Heart right ventricle (tissue), 16 donors: ENCODE results near the gene TP53RK. TPM values are rescaled to one million over a fixed set of nuclear protein-coding genes. Genes with fewer than 3 reads are reported as not detected.

Source experiments
- ATAC-seq, 8 donors: fragments of 200-7000 bp; cut with Tn5 transposase; one replicate each; pipeline ENCODE4 v1.9.1; 2020; ENCODE audit warnings: mild to moderate bottlenecking in 8 of 8, moderate library complexity in 8 of 8, moderate number of reproducible peaks in 1 of 8
- DNase-seq, 2 donors: peaks; one replicate each; pipeline ENCODE4 v3.0.0-alpha.2; 2020
- H3K27ac ChIP-seq, 10 donors: fragments of 200-600 bp; sonication (generic) in 2 of 10; one replicate each; pipeline versions ENCODE4 v1.5.0 to v1.8.0; 2020 to 2022; ENCODE audit warnings: mild to moderate bottlenecking in 3 of 10
- H3K27me3 ChIP-seq, 7 donors: fragments of 200-600 bp; one replicate each; pipeline ENCODE4 v1.8.0; 2021 to 2022; ENCODE audit warnings: mild to moderate bottlenecking in 2 of 7
- H3K36me3 ChIP-seq, 9 donors: fragments of 200-600 bp; sonication (generic) in 1 of 9; one replicate each; pipeline versions ENCODE4 v1.5.0 to v1.8.0; 2020 to 2022; ENCODE audit warnings: mild to moderate bottlenecking in 2 of 9
- H3K4me1 ChIP-seq, 9 donors: fragments of 200-600 bp; sonication (generic) in 1 of 9; one replicate each; pipeline versions ENCODE4 v1.5.0 to v1.8.0; 2020 to 2022; ENCODE audit warnings: mild to moderate bottlenecking in 4 of 9
- H3K4me3 ChIP-seq, 10 donors: fragments of 200-600 bp; sonication (generic) in 2 of 10; one replicate each; pipeline versions ENCODE4 v1.5.0 to v1.8.0; 2020 to 2022; ENCODE audit warnings: mild to moderate bottlenecking in 7 of 10, moderate library complexity in 2 of 10
- H3K9me3 ChIP-seq, 11 donors: fragments of 200-600 bp in 10 of 11; sonication (generic) in 2 of 11; one replicate each; pipeline versions ENCODE4 v1.5.0 to v1.8.0; 2013 to 2022; ENCODE audit warnings: mild to moderate bottlenecking in 2 of 11, control low read depth in 1 of 11, moderate library complexity in 1 of 11
- CTCF ChIP-seq, 9 donors: fragments of 200-600 bp; sonication (generic) in 2 of 9; IDR thresholded peaks; one replicate each; pipeline versions ENCODE4 v1.5.0 to v1.8.0; 2021 to 2022; ENCODE audit warnings: antibody characterized with exemption in 9 of 9, mild to moderate bottlenecking in 5 of 9, moderate library complexity in 1 of 9
- WGBS, 2 donors: extraction: QIAGEN DNeasy Blood & Tissue Kit; methylation state at CpG; one replicate each; pipeline ENCODE4 v1.1.7; 2013; ENCODE audit warnings: inconsistent platforms in 1 of 2; 5-methylcytosine and 5-hydroxymethylcytosine counted together
- intact Hi-C, 10 donors: fragments of 100-400 bp; cut with DNase I; formaldehyde crosslinking; loops; one replicate each; pipeline versions ENCODE4 v1.11.1 to v1.14.2; 2022
- polyA plus RNA-seq, 2 donors: library from polyadenylated mRNA; stranded (reverse); fragments of 200-250 nt; gene quantifications; one replicate each; pipeline ENCODE4 v1.2.3, GENCODE V29; 2013
- total RNA-seq, 10 donors: library from RNA; stranded (reverse); fragmentation: NEBNext Ultra II Directional in 3 of 10; extraction: Animal tissue kit (Norgen Biotek cat#: 25700) in 3 of 10; gene quantifications; one replicate each; pipeline versions ENCODE4 v1.2.1 to v1.2.4, GENCODE V29; 2021 to 2023
- donor health status: Arrhythmogenic right ventricular cardiomyopathy.
- donor health status: ischemic (EF 13 %, LVEDD 7.1; RV severe dilation, severe dysfunction).
- donor health status: healthy with polysubstance abuse.
- donor health status: DM: no; HTN: yes; CAD: no.
- donor health status: DM: no; HTN: no; CAD: no.
- donor health status: ischemic (EF 25% LVEDD 6.9; RV normal size, moderate dysfunction).
- donor health status: ischemic (EF 25% LVEDD 5.7; RV mildly dilated, moderate dysfunction).
- donor health status: healthy.
- donor health status: DM: yes; HTN: yes; CAD: no.
- donor health status: Ischemic cardiomyopathy.
- donor health status: ischemic (EF 35%, LVEDD 5.7; RV mildly dilated, moderate dysfunction).
- donor health status: nonischemic (EF 11% LVEDD 7.7; RV severe dilation, severe dysfunction).
- donor health status: DM: yes; HTN: yes; CAD: no.
- donor health status: PGD.
- donor health status: ischemic (EF 29% LVEDD 5.4; RV normal size, mild dysfunction).
- donor health status: nonischemic (EF 23%, LVEDD 6.1; RV moderate dilation, normal function).

Gene TP53RK
- total and polyA plus RNA-seq, 12 donors, result 3.5 to 7.8 (median 6.4) TPM

DNA sequence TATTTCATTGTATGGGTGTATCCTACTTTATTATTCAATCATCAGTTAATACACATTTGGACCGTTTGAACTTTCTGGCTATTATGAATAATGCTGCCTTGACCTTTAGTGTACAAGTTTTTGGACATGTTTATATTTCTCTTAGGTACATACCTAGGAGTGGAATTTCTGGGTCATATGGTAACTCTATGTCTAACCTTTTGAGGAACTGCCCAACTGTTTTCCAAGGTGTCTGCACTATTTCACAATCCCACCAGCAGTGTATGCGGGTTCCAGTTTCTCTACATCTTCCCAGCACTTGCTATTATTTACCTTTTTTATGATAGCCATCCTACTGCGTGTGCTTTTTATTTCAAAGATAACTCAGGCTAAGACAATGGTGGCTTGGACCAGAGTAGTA lies 23.6 kb downstream of the TP53RK start:
- no peak for ATAC-seq
- Histone ChIP-seq H3K36me3 (no peaks in the 10 kb centered on the region), H3K4me3 (no peak overlapping the region), H3K27me3 (no peaks in the 10 kb centered on the region), H3K27ac (no peak overlapping the region), H3K9me3 (peaks cover 0 to 18% (median 5%) of the 10 kb centered on the region in 11 donors), H3K4me1 (no peaks in the 10 kb centered on the region)
- no peak for DNase-seq
- TF ChIP-seq CTCF (IDR thresholded peaks at IDR 0.05), result no peak
- 92% methylated on average over 3 of the region's 3 CpGs for WGBS, 2 donors
- intact Hi-C loops, result no loop called here

DNA sequence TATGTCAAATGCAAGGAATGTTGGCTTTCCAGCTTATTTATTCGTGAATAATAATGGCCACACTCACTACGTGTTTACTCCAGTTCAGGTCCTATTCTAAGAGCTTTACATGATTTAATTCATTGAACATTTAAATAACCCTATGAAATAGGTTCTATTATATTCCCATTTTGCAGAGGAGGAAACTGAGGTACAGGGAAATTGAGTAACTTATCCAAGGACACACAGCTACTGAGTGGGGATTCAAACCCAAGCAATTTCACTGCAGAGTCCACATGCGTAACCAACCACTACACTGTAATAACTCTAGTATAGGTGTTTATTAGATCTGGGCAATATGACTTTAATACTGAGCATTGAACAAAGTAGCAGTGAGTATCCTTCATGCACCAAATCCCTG lies 25.7 kb downstream of the TP53RK start:
- Histone ChIP-seq H3K27ac (no peak overlapping the region), H3K9me3 (peaks cover 0 to 14% (median 0%) of the 10 kb centered on the region in 11 donors), H3K36me3 (no peaks in the 10 kb centered on the region), H3K27me3 (no peaks in the 10 kb centered on the region), H3K4me1 (no peaks in the 10 kb centered on the region), H3K4me3 (no peak overlapping the region)
- intact Hi-C loops, result no loop called here
- TF ChIP-seq CTCF (IDR thresholded peaks at IDR 0.05), result no peak
- WGBS, 2 donors, result 94 to 97% methylated on average over 3 of the region's 3 CpGs
- ATAC-seq (no peak), DNase-seq (no peak)

DNA sequence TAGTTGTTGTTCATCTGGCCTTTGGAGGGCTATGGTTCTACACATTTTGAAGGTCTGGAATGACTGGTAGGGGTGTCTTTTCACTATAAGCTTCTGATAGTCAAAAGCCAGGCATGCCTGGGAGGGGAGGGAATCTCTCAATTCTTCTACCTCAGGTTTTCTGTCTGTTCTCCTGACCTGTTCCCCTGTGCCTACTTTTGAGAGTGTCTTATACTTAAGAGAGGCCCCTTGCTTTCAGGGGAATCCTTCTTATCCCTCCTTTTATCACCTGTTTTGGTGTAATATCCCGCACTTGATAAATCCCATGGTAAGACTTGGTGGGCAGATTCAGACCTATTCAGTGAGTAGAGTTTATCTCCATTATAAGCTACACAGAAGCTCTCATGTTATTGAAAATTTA lies 27.6 kb downstream of the TP53RK start:
- no peaks in the 10 kb centered on the region for H3K36me3 ChIP-seq
- H3K9me3 ChIP-seq, result peaks cover 0 to 14% (median 0%) of the 10 kb centered on the region in 11 donors
- intact Hi-C loops, result no loop called here
- no peak overlapping the region for H3K27ac ChIP-seq
- H3K4me1 ChIP-seq, result no peaks in the 10 kb centered on the region
- 98 to 100% methylated on average over 1 of the region's 1 CpG for WGBS, 2 donors
- no peak for DNase-seq
- no peak for TF ChIP-seq CTCF (IDR thresholded peaks at IDR 0.05)
- no peaks in the 10 kb centered on the region for H3K27me3 ChIP-seq
- H3K4me3 ChIP-seq, result no peak overlapping the region
- ATAC-seq, result no peak

DNA sequence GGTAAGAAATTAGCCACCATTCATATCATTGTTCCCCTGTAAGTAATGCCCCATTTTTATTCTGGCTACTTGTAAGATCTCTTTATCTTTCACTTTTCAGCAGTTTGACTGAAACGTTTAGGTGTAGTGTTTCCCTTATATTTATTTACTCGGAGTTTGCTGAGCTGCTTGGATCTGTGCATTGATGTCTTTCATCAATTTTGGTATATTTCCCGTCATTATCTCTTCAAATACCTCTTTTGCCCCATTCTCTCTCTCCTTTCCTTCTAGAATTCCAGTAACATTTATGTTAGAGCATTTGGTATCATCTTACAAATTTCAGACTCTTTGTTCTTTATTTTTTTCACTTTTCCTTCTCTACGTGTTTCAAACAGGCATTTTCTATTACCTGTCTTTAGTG lies 28.8 kb downstream of the TP53RK start:
- 87 to 93% methylated on average over 4 of the region's 4 CpGs for WGBS, 2 donors
- peaks cover 0 to 14% (median 0%) of the 10 kb centered on the region in 11 donors for H3K9me3 ChIP-seq
- H3K27ac ChIP-seq, result no peak overlapping the region
- H3K4me3 ChIP-seq, result no peak overlapping the region
- no peak for ATAC-seq
- intact Hi-C loops, result no loop called here
- no peaks in the 10 kb centered on the region for H3K27me3 ChIP-seq
- TF ChIP-seq CTCF (IDR thresholded peaks at IDR 0.05), result no peak
- no peaks in the 10 kb centered on the region for H3K36me3 ChIP-seq
- DNase-seq, result no peak
- H3K4me1 ChIP-seq, result no peaks in the 10 kb centered on the region
